ENCODE data around the gene ATXN1. TPM values are rescaled to one million over a fixed set of nuclear protein-coding genes. Genes with fewer than 3 reads are reported as not detected.
"Not testable (repeated sequence)": the region's sequence is repeated elsewhere in the genome, so short reads cannot be mapped to it uniquely, and the experiment has no call there.

ATXN1 gene
- total and polyA plus RNA-seq, 7 donors: 1.3 to 50.9 (median 21.6) TPM

GRCh38 chr6:16464045-16464444 lies 297.2 kb downstream of the ATXN1 start:
- Histone ChIP-seq H3K9me3 (no peaks in the 10 kb centered on the region), H3K27me3 (ENCODE audit: insufficient read depth in 3 of 3, low read length in 2 of 3) (no peaks in the 10 kb centered on the region), H3K4me3 (no peak overlapping the region), H3K27ac (no peak overlapping the region), H3K36me3 (ENCODE audit: insufficient read depth in 1 of 2, low read depth in 1 of 2) (no peaks in the 10 kb centered on the region), H3K4me1 (no peaks in the 10 kb centered on the region)
- intact Hi-C loops (cut with DNase I): no loop called here
- no peak for ATAC-seq
- WGBS, 3 donors: 92 to 100% (median 97%) methylated on average over 3 of the region's 3 CpGs
- TF ChIP-seq CTCF (IDR thresholded peaks at IDR 0.05): no peak
- no peak for DNase-seq

GRCh38 chr6:16463246-16463645 lies 298.0 kb downstream of the ATXN1 start:
- intact Hi-C loops (cut with DNase I); DNase-seq; H3K27me3 ChIP-seq (ENCODE audit: insufficient read depth in 3 of 3, low read length in 2 of 3); H3K36me3 ChIP-seq (ENCODE audit: insufficient read depth in 1 of 2, low read depth in 1 of 2); H3K4me1 ChIP-seq; ATAC-seq; H3K9me3 ChIP-seq; H3K27ac ChIP-seq; H3K4me3 ChIP-seq: not testable (repeated sequence)
- 96 to 98% (median 97%) methylated on average over 4 of the region's 4 CpGs for WGBS, 3 donors

- TF ChIP-seq CTCF (IDR thresholded peaks at IDR 0.05): no peak
- 68 to 73% (median 72%) methylated on average over 6 of the region's 6 CpGs for WGBS, 3 donors
- no peak for ATAC-seq
Observed at GRCh38 chr6:16461491-16461890, 299.8 kb downstream of the ATXN1 start.

GRCh38 chr6:16459472-16459871 lies 301.8 kb downstream of the ATXN1 start:
- H3K36me3 ChIP-seq (ENCODE audit: insufficient read depth in 1 of 2, low read depth in 1 of 2); H3K4me1 ChIP-seq; H3K27me3 ChIP-seq (ENCODE audit: insufficient read depth in 3 of 3, low read length in 2 of 3); H3K9me3 ChIP-seq; DNase-seq; intact Hi-C loops (cut with DNase I); H3K4me3 ChIP-seq; ATAC-seq; H3K27ac ChIP-seq: not testable (repeated sequence)
- 82 to 89% (median 84%) methylated on average over 5 of the region's 5 CpGs for WGBS, 3 donors

More at GRCh38 chr6:16461491-16461890, 299.8 kb downstream of the ATXN1 start:
- Histone ChIP-seq H3K9me3 (no peaks in the 10 kb centered on the region), H3K27ac (no peak overlapping the region), H3K4me1 (no peaks in the 10 kb centered on the region), H3K36me3 (ENCODE audit: insufficient read depth in 1 of 2, low read depth in 1 of 2) (no peaks in the 10 kb centered on the region), H3K4me3 (no peak overlapping the region), H3K27me3 (ENCODE audit: insufficient read depth in 3 of 3, low read length in 2 of 3) (no peaks in the 10 kb centered on the region)
- DNase-seq: no peak
- intact Hi-C loops (cut with DNase I): no loop called here

GRCh38 chr6:16452348-16452747 lies 308.9 kb downstream of the ATXN1 start:
- H3K36me3 ChIP-seq (ENCODE audit: insufficient read depth in 1 of 2, low read depth in 1 of 2): no peaks in the 10 kb centered on the region
- no peak for TF ChIP-seq CTCF (IDR thresholded peaks at IDR 0.05)
- no peaks in the 10 kb centered on the region for H3K9me3 ChIP-seq
- no peak overlapping the region for H3K4me3 ChIP-seq
- peaks cover 10% of the 10 kb centered on the region for H3K4me1 ChIP-seq
- 90 to 94% (median 92%) methylated on average over 2 of the region's 2 CpGs for WGBS, 3 donors
- H3K27me3 ChIP-seq (ENCODE audit: insufficient read depth in 3 of 3, low read length in 2 of 3): no peaks in the 10 kb centered on the region
- no peak overlapping the region for H3K27ac ChIP-seq
- ATAC-seq (no peak), DNase-seq (no peak)
- intact Hi-C loops (cut with DNase I): no loop called here

- 94 to 97% (median 95%) methylated on average over 7 of the region's 7 CpGs for WGBS, 3 donors
- Histone ChIP-seq H3K4me3 (no peak overlapping the region), H3K9me3 (no peaks in the 10 kb centered on the region), H3K27me3 (ENCODE audit: insufficient read depth in 3 of 3, low read length in 2 of 3) (no peaks in the 10 kb centered on the region), H3K27ac (no peak overlapping the region), H3K4me1 (peaks cover 10% of the 10 kb centered on the region), H3K36me3 (ENCODE audit: insufficient read depth in 1 of 2, low read depth in 1 of 2) (no peaks in the 10 kb centered on the region)
- intact Hi-C loops (cut with DNase I): no loop called here
- ATAC-seq: no peak
- no peak for TF ChIP-seq CTCF (IDR thresholded peaks at IDR 0.05)
- DNase-seq: no peak
Observed at GRCh38 chr6:16450821-16451220, 310.4 kb downstream of the ATXN1 start.

Data from psoas muscle (tissue), 8 donors.